ENCODE results near the gene PTMA.
A peak's percentile ranks its signal among the peaks of the same experiment; 100 is the strongest.
"Not testable (repeated sequence)": the region's sequence is repeated elsewhere in the genome, so short reads cannot be mapped to it uniquely, and the experiment has no call there.

Gene PTMA

DNA sequence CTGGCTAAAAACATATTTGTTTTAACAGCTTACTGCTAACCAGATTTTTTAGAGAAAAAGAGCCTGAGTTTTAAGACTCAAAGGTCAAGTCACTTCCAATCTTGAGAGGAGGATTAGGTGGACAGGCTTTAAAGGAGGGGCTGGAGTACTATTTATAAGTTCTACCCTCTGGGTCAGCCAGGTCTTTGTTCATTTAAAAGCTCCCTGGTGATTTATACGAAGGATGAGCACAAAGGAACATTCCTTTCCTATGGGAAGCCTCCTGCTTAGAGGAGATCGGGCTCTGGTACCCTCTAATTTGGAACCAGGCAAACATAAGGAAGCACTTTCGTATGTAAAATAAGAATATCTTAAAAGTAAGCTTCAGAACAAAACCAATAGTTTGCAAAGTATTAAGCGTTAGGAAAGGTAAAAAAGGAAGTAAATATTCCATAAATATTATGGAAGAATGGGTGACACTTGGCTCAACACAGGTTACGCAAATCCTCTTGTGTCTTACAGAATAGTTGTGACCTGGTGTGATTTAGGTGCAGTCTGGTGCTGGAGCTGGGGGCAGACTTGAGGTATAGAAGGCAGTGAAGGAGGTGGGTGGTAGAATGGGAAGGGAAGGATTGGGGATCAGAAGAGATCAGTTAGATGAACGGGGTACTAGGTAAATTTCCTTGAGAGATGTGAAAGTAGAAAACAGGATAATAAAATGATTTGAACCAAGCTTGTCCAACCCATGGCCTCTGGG, 37.1 kb downstream of the PTMA start:
- no peak overlapping the region for H3K9ac ChIP-seq
- H3K27ac ChIP-seq, result no peak overlapping the region
- H3K27me3 ChIP-seq, result no peaks in the 10 kb centered on the region
- H3K4me2 ChIP-seq, result no peak overlapping the region
- peaks cover 15 to 32% (median 26%) of the 10 kb centered on the region in 10 experiments for H3K4me1 ChIP-seq
- peaks cover 0 to 4% (median 0%) of the 10 kb centered on the region in 11 experiments; a peak in 1 of 22 replicates for H3K36me3 ChIP-seq
- TF ChIP-seq Cebpa-rat (IDR thresholded peaks at IDR 0.05), result no peak
- no peak overlapping the region for H3K4me3 ChIP-seq
- peaks cover 0 to 7% (median 0%) of the 10 kb centered on the region in 11 experiments; a peak in 3 of 22 replicates for H3K9me3 ChIP-seq (replicated peaks in 1 of 11)
- peaks cover 0 to 8% (median 0%) of the 10 kb centered on the region in 11 experiments; a peak in 5 of 22 replicates for H4K20me1 ChIP-seq

DNA sequence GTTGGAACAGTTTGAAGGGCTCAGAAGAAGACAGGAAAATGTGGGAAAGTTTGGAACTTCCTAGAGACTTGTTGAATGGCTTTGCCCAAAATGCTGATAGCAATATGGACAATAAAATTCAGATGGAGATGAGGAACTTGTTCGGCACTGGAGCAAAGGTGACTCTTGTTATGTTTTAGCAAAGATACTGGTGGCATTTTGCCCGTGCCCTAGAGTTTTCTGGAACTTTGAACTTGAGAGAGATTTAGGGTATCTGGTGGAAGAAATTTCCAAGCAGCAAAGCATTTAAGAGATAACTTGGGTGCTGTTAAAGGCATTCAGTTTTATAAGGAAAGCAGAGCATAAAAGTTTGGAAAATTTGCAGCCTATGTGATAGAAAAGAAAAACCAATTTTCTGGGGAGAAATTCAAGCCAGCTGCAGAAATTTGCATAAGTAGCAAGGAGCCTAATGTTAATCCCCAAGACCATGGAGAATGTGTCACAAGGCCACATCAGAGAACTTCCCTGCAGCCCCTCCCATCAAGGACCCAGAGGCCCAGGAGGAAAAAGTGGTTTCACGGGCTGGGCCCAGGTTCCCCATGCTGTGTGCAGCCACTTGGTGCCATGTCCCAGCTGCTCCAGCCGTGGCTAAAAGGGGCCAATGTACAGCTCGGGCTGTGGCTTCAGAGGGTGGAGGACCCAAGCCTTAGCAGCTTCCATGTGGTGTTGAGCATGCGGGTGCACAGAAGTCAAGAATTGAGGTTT, 40.0 kb downstream of the PTMA start:
- not testable (repeated sequence) for H3K27me3 ChIP-seq; H3K36me3 ChIP-seq; H3K9me3 ChIP-seq (replicated peaks in 1 of 11); H4K20me1 ChIP-seq
- peak overlapping the region; percentile 66 to 97 (median 80) for H3K4me2 ChIP-seq
- peak overlapping the region in 2 of 10 experiments; percentile 8 to 18; a peak in 1 of 20 replicates for H3K4me3 ChIP-seq
- peak overlapping the region in 4 of 11 experiments; percentile 28 to 51 (median 36); a peak in 5 of 22 replicates for H3K9ac ChIP-seq
- peak overlapping the region in 6 of 11 experiments; percentile 1 to 71 (median 60); a peak in 11 of 22 replicates for H3K27ac ChIP-seq
- H3K4me1 ChIP-seq, result peaks cover 15 to 46% (median 28%) of the 10 kb centered on the region in 10 experiments

DNA sequence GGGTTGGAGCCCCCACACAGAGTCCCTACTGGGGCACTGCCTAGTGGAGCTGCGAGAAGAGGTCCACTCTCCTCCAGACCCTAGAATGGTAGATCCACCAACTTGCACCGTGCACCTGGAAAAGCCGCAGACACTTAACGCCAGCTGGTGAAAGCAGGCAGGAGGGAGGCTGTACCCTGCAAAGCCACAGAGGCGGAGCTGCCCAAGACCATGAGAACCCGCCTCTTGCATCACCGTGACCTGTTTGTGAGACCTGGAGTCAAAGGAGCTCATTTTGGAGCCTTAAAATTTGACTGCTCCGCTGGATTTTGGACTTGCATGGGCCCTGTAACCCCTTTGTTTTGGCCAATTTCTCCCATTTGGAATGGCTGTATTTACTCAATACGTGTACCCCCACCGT, 40.7 kb downstream of the PTMA start:
- Histone ChIP-seq H3K27ac (peak overlapping the region in 6 of 11 experiments; percentile 1 to 71 (median 60); a peak in 11 of 22 replicates), H3K9ac (peak overlapping the region in 4 of 11 experiments; percentile 28 to 51 (median 36); a peak in 7 of 22 replicates), H3K4me3 (peak overlapping the region in 2 of 10 experiments; percentile 8 to 18; a peak in 2 of 20 replicates), H3K4me1 (peaks cover 15 to 46% (median 28%) of the 10 kb centered on the region in 10 experiments), H3K4me2 (peak overlapping the region; percentile 66 to 97 (median 80))
- H3K9me3 ChIP-seq (replicated peaks in 1 of 11); H3K27me3 ChIP-seq; H4K20me1 ChIP-seq; H3K36me3 ChIP-seq: not testable (repeated sequence)
- TF ChIP-seq Cebpa-rat (IDR thresholded peaks at IDR 0.05), result peak in 4 of 11 experiments; percentile 29 to 73 (median 42); a peak in 4 of 22 replicates

DNA sequence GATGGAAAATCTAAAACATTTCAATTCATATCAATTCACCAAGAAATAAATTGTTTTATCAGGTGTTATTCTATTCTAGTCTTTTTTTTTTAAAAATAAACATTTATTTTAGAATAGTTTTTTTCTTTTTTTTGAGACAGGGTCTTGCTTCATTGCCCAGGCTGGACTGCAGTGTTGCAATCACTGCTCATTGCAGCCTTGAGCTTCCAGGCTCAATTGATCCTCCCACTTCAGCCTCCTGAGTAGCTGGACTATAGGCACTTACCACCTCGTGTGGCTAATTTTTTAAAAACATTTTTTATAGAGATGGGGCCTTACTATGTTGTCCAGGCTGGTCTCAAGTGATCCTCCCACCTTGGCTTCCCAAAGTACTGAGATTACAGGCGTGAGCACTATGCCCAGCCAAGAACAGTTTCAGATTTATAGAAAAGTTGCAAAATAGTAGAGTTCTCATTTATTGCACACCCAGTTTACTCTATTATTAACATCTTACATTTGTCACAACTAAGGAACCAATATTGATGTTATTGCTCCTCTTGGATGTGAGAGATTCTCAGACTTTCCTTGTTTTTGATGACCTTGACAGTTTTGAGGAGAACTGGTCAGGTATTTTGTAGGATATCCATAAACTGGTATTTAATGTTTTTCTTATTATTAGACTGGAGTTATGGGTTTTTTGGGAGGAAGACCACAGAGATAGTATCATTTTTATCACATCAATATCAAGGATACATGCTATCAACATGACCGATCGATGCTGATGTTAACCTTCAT, 42.9 kb downstream of the PTMA start:
- peaks cover 15 to 46% (median 28%) of the 10 kb centered on the region in 10 experiments for H3K4me1 ChIP-seq
- H4K20me1 ChIP-seq, result peaks cover 0 to 8% (median 0%) of the 10 kb centered on the region in 11 experiments; a peak in 5 of 22 replicates
- no peak overlapping the region for H3K4me3 ChIP-seq
- H3K36me3 ChIP-seq, result peaks cover 0 to 7% (median 0%) of the 10 kb centered on the region in 11 experiments; a peak in 4 of 22 replicates
- H3K9me3 ChIP-seq (replicated peaks in 1 of 11), result peaks cover 0 to 9% (median 0%) of the 10 kb centered on the region in 11 experiments; a peak in 3 of 22 replicates
- H3K27ac ChIP-seq, result no peak overlapping the region
- H3K27me3 ChIP-seq, result no peaks in the 10 kb centered on the region
- no peak overlapping the region for H3K4me2 ChIP-seq
- H3K9ac ChIP-seq, result no peak overlapping the region
- 0 out of 22 replicates have a peak, but pooled peaks of 1 of the 11 experiments have one; percentile 31 for TF ChIP-seq Cebpa-rat (IDR thresholded peaks at IDR 0.05)

DNA sequence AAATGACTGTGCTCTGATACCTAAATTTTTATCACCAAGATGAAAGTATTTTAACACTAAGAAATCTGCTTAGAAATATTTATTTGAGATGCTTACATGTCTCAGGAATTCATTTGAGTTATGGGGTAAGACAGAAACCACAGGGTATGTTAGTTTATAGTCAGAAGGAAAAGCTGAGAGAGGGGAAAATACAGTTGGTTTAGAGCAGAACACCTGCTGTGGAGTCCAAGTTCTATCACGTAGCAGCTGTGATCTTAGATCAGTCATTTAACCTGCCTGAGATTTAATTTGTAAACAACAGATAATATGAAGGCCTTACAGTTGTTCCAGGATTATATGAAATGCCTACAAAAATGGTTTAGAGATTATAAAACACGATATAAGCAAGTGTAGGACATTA, 43.7 kb downstream of the PTMA start:
- H3K4me3 ChIP-seq, result no peak overlapping the region
- no peak overlapping the region for H3K9ac ChIP-seq
- H3K36me3 ChIP-seq, result peaks cover 0 to 10% (median 0%) of the 10 kb centered on the region in 11 experiments; a peak in 4 of 22 replicates
- H3K4me1 ChIP-seq, result peaks cover 15 to 46% (median 28%) of the 10 kb centered on the region in 10 experiments
- peaks cover 0 to 8% (median 0%) of the 10 kb centered on the region in 11 experiments; a peak in 5 of 22 replicates for H4K20me1 ChIP-seq
- H3K27ac ChIP-seq, result no peak overlapping the region
- TF ChIP-seq Cebpa-rat (IDR thresholded peaks at IDR 0.05), result no peak
- H3K27me3 ChIP-seq, result no peaks in the 10 kb centered on the region
- peaks cover 0 to 9% (median 0%) of the 10 kb centered on the region in 11 experiments; a peak in 3 of 22 replicates for H3K9me3 ChIP-seq (replicated peaks in 1 of 11)
- peak overlapping the region in 1 of 11 experiments; percentile 17; a peak in 1 of 22 replicates for H3K4me2 ChIP-seq

DNA sequence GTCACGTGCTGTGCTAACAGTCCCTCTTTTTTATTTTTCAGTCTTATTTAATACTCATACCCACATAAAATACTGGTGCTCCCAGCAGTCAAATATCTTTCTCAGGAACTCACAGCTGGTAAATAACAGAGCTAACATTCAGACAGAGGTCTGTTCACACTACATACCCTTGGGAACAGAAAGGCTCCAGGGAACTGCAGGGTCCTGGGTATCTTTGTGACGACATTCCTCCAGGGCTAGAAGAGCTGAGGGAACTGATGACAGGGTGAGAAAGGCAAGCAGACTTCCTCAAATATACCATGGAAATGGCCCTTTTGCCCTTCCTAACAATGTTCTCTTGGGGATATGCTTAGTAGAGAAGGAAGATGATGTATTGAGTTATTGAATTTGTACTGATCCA, 53.4 kb downstream of the PTMA start:
- no peak overlapping the region for H3K27ac ChIP-seq
- H3K4me2 ChIP-seq, result peak overlapping the region in 10 of 11 experiments; percentile 4 to 59 (median 26); a peak in 15 of 22 replicates
- no peaks in the 10 kb centered on the region for H3K27me3 ChIP-seq
- no peak overlapping the region for H3K9ac ChIP-seq
- H3K9me3 ChIP-seq (replicated peaks in 1 of 11), result no peaks in the 10 kb centered on the region
- H3K36me3 ChIP-seq, result peaks cover 0 to 4% (median 0%) of the 10 kb centered on the region in 11 experiments; a peak in 1 of 22 replicates
- peaks cover 30 to 56% (median 43%) of the 10 kb centered on the region in 10 experiments for H3K4me1 ChIP-seq
- no peak overlapping the region for H3K4me3 ChIP-seq
- peaks cover 0 to 19% (median 0%) of the 10 kb centered on the region in 11 experiments; a peak in 4 of 22 replicates for H4K20me1 ChIP-seq
- TF ChIP-seq Cebpa-rat (IDR thresholded peaks at IDR 0.05), result no peak
